Raji (cell line): ENCODE results near the gene GLT1D1.

Experiments
- POLR2A ChIP-seq: IDR thresholded peaks from 2 replicates; pipeline ENCODE4 v1.6.1; 2011; ENCODE audit warnings: low read depth, low read length, control low read depth; ENCODE audit not compliant: insufficient read depth

Gene GLT1D1

DNA sequence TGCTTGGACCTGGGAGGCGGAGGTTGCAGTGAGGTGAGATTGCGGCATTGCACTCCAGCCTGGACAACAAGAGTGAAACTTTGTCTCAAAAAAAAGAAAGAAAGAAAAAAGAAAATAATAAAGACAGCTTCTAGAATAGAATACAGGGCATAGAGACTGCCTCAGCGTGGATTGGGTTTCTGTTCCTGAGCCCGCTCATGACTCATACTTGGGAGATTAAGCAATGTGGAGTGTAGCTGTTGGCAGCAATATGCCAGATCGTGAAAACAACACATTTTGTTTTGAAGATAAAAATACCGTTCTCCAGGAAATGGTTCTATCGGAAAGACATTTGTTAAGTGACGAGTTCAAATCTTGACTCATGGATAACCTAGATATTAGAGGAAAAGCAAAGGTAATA lies 67.2 kb downstream of the GLT1D1 start:
- TF ChIP-seq POLR2A: no peak

- TF ChIP-seq POLR2A: no peak
These were observed 75.1 kb downstream of the GLT1D1 start for GRCh38 chr12:128928361-128928760.

GRCh38 chr12:128929057-128929456 lies 75.8 kb downstream of the GLT1D1 start:
- no peak for TF ChIP-seq POLR2A

DNA sequence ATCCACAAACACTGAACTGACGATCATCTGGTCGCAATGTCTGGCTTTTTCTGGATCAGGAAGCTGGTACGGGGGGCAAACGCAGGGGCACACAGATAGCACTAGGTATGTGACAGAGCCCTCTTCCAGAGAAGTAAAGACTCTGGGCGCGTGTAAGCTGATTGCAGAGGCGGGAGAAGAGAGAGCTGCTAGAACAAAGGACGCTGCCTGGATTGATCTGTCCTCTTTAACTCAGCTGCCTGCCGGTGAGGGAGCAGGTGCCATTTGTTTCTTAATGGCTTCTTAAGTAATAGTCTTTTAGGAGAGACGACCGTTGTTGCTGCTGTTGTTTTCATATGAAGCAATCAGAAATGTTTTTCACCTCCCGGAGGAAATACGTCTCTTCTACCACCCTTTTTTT lies 77.3 kb downstream of the GLT1D1 start:
- TF ChIP-seq POLR2A: no peak

DNA sequence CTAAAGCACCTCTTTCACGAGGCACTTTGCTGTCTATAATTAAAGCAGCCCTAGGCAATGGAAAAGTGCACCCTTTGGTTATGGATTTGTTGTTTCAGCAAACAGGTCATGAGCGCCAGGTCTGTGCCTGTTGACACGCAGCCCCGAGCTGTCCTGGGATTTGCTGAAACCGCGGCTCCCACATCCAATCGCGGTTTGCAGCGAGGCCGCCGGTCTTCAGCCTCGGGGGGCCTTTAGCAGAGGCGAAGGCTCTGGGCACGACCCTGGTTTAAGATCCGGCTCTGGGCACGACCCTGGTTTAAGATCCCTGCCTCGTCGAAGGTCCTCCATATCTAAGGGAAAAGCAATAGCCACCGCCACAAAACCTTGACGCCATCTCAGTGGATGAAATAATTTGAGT lies 79.2 kb downstream of the GLT1D1 start:
- no peak for TF ChIP-seq POLR2A

DNA sequence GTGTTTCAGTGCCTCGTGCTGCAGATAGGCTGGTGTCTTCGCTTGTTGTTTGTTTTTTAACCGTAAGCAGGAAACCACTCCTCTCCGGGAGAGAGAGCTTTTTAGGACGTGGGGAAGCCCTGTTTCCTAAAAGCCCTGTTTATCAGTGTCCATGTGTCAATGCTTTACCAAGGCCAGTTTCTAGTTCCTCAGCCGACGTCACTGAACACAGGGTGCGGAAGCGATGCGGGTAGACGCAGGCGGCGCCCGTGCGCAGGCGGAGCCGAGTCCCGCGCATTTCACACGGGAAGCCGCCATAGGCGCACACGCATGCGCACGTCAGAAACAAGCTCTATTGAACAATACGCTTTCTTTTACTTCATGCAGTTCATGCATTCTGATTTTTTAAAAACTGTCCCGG lies 79.8 kb downstream of the GLT1D1 start:
- TF ChIP-seq POLR2A: no peak

DNA sequence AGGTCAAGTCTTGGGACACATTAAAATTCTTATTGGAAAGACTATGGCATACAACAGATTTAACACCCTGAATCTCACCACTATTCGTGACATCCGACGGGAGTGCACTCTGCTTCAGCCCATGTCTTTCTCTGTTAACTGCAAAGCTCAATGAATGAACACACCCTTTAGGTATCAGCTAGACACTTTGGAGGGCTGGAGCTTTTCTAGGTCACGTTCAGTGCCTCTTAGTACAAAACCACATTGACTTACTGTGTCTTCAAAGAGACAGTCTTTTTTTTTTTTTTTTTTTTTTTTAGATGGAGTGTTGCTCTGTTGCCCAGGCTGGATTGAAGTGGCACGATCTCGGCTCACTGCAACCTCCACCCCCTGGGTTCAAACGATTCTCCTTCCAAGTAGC lies 80.6 kb downstream of the GLT1D1 start:
- TF ChIP-seq POLR2A: no peak

- TF ChIP-seq POLR2A: no peak
These were observed 85.6 kb downstream of the GLT1D1 start for GRCh38 chr12:128938886-128939285.

DNA sequence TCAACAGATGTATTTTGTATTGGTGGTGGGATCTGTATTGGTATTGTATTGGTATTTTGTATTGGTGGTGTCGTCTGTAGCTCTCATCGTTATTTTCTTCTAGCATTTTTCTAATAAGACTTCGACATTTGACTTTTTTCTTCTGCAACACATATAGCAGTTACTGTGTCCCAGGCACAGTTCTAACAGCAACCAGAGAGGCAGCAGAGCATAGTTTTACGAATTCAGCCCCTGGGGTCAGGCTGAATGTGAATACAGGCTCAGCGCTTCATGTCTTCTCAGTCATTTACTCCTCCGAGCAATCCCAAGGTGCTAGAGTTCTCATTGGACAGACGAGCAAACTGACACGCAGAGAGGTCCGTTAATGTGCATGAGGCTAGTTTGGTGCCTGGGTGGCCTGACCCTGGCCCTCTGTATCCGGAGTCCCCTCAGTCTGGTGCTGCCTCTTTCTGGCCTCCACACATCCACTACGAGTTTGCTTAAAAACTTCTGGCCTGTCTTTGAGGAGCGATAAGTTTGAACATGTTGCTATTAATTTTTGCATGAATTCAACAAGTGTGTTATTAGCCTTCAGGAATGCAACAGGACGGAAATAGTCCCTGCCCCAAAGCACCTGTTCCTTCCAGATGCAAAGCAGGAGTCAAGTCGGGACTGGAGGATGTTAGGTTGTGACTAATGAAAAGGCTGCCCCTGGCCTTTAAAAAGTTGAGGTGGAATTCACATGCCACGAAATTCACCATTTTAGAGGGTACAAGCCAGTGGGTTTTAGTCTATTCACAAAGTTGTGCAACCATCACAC lies 87.0 kb downstream of the GLT1D1 start:
- no peak for TF ChIP-seq POLR2A

DNA sequence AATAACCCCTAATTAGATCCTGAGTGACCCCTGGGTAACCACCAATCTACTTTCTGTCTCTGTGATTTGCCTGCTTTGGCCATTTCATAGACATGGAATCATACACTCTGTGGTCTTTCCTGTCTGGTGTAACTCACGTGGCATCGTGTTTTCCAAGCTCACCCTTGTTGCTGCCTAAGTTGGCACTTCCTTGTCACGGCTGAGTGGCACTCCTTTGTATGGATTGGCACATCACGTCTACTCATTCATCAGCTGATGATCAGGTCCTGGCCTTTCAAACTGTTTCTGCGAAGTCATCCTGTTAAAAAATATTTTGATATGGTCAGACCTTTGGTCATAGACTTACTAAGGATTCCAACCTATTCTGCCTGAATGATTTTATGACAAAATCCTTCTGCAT lies 87.7 kb downstream of the GLT1D1 start:
- TF ChIP-seq POLR2A: no peak

DNA sequence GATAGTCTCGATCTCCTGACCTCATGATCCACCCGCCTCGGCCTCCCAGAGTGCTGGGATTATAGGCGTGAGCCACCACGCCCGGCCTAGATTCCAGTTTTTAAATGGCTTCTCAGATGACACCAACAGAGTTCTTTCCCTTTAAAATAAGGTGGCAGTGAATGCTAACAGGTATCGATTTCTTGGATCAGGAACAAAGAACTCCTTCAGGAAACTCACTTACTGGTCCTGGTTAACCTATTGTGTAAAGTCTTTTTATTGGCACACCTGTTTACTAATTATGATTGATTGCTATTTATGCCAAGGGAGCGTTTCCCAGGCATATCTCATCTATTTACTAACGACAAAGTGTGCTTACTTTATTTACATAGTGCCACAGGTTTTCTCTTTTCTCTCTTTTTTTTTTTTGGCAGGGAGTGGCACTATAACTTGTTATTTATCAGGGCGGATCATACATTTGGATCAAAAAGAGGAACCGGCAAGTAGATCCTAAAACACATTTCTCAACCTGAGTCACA lies 89.7 kb downstream of the GLT1D1 start:
- TF ChIP-seq POLR2A: no peak

- TF ChIP-seq POLR2A: no peak
These were observed 91.7 kb downstream of the GLT1D1 start for GRCh38 chr12:128944956-128945355.

GRCh38 chr12:128947209-128947608 lies 93.9 kb downstream of the GLT1D1 start:
- TF ChIP-seq POLR2A: no peak

DNA sequence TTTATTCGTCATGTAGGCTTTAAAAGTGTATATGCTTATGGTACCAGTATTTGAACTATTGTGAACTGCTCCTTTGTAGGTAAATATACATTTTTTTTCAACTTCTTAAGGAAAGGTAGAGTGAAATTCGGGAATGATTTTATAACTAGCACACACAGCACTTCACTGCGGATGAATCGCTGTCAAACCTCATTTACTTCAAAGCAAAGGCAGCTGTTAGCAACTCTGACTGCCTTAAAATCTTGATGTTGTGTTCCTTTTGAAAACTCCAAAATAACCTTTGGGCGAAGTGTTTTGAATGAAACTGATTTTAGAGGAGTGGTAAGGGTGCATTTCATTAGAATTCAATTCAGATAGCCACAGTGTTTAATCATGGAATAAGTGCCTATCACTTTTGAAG lies 95.8 kb downstream of the GLT1D1 start:
- no peak for TF ChIP-seq POLR2A

GRCh38 chr12:128951448-128951847 lies 98.2 kb downstream of the GLT1D1 start:
- TF ChIP-seq POLR2A: no peak

DNA sequence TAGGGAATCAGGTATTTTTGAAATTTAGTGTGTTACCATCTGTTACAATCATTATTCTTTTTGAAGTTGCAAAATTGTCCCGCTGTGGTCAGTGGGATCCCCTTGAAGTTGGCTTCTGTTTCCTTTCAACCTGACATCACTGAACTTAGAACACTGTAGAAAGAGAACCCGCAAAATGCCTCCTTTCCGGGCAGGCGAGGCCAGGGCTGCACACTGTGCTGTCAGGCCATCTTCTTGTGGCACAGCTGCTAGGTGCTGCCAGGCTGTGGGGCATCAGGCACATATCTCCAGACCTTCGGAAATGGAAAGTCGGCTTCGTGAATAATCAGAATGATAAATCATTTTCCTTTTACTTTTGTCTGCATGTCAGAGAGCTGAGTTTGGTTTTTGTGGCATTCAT lies 103.5 kb downstream of the GLT1D1 start:
- TF ChIP-seq POLR2A: no peak

DNA sequence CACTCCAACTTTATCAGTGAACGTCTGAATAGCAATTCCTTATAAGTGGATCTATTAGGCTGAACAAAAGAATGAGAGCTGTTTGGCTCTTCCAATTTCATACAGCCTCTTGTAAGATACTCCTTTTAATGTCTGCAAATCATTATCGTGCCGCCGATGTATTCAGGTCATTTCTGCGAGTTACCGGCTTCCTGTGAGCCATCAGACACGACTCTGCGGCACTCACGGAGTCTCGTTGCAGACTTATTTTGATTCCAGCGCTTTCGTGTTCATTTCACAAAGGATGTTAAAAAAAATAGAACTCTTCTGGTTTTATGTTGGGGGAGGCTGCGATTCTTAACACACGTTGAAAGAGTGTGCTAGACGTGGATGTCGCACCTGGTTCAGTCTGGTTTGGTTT lies 106.6 kb downstream of the GLT1D1 start:
- TF ChIP-seq POLR2A: no peak
